Heart left ventricle (tissue), 16 donors: Measurements from ENCODE around the gene DNM3. TPM values are rescaled to one million over a fixed set of nuclear protein-coding genes. Genes with fewer than 3 reads are reported as not detected.

Source experiments
- ATAC-seq, 4 donors: fragments of 200-7000 bp; cut with Tn5 transposase; one replicate each; pipeline ENCODE4 v1.9.1; 2020 to 2022; ENCODE audit warnings: moderate library complexity in 4 of 4, mild to moderate bottlenecking in 3 of 4, moderate number of reproducible peaks in 1 of 4
- DNase-seq, 5 donors: peaks; one replicate each; pipeline ENCODE4 v3.0.0-alpha.2; 2020
- H3K27ac ChIP-seq, 12 donors: fragments of 200-600 bp; sonication (generic) in 4 of 12; one replicate each; pipeline versions ENCODE4 v1.5.0 to v1.8.0; 2016 to 2022; ENCODE audit warnings: mild to moderate bottlenecking in 2 of 12
- H3K27me3 ChIP-seq, 9 donors: fragments of 200-600 bp; sonication (generic) in 2 of 9; one replicate each; pipeline versions ENCODE4 v1.5.1 to v1.8.0; 2016 to 2022; ENCODE audit warnings: mild to moderate bottlenecking in 3 of 9
- H3K36me3 ChIP-seq, 9 donors: fragments of 200-600 bp; sonication (generic) in 2 of 9; one replicate each; pipeline versions ENCODE4 v1.5.0 to v1.8.0; 2018 to 2022; ENCODE audit warnings: mild to moderate bottlenecking in 2 of 9
- H3K4me1 ChIP-seq, 12 donors: fragments of 200-600 bp; sonication (generic) in 4 of 12; one replicate each; pipeline versions ENCODE4 v1.5.0 to v1.8.0; 2016 to 2022; ENCODE audit warnings: mild to moderate bottlenecking in 3 of 12
- H3K4me3 ChIP-seq, 12 donors: fragments of 200-600 bp; sonication (generic) in 4 of 12; one replicate each; pipeline versions ENCODE4 v1.5.0 to v1.8.0; 2017 to 2022; ENCODE audit warnings: mild to moderate bottlenecking in 9 of 12, moderate library complexity in 4 of 12
- H3K9me3 ChIP-seq, 12 donors: fragments of 200-600 bp; sonication (generic) in 4 of 12; one replicate each; pipeline versions ENCODE4 v1.5.0 to v1.8.0; 2016 to 2022; ENCODE audit warnings: mild to moderate bottlenecking in 1 of 12
- POLR2A ChIP-seq, 2 donors: fragments of 450-650 bp; IDR thresholded peaks; one replicate each; pipeline ENCODE4 v1.6.1; 2017; ENCODE audit warnings: antibody characterized with exemption in 2 of 2, mild to moderate bottlenecking in 2 of 2, moderate library complexity in 2 of 2
- WGBS, 4 donors: extraction: QIAGEN DNeasy Blood & Tissue Kit in 2 of 4; methylation state at CpG; one replicate each; pipeline versions ENCODE4 v1.1.5 to v1.1.7; 2013 to 2018; 5-methylcytosine and 5-hydroxymethylcytosine counted together
- intact Hi-C, 10 donors: fragments of 100-400 bp; cut with DNase I; formaldehyde crosslinking; loops; one replicate each; pipeline versions ENCODE4 v1.11.1 to v1.14.2; 2022
- polyA plus RNA-seq, 2 donors: library from polyadenylated mRNA; stranded (reverse); fragments of 200-250 nt; gene quantifications; one replicate each; pipeline ENCODE4 v1.2.3, GENCODE V29; 2013
- total RNA-seq, 9 donors: library from RNA; depleted of rRNA in 2 of 9; stranded (reverse); fragments of >200 nt in 2 of 9; fragmentation: NEBNext Ultra II Directional in 3 of 9; extraction: Animal tissue kit (Norgen Biotek cat#: 25700) in 3 of 9; gene quantifications; one replicate each; pipeline versions ENCODE4 v1.1.0 to v1.2.4, GENCODE V29; 2016 to 2023
- TF ChIP-seq, protein P1 (sequence below), 12 donors: fragments of 200-600 bp; sonication (generic) in 4 of 12; IDR thresholded peaks; one replicate each; pipeline versions ENCODE4 v1.5.0 to v1.8.0; 2018 to 2022; ENCODE audit warnings: antibody characterized with exemption in 12 of 12, mild to moderate bottlenecking in 5 of 12
- donor health status: ischemic (EF 13 %, LVEDD 7.1; RV severe dilation, severe dysfunction).
- donor health status: healthy with polysubstance abuse.
- donor health status: DM: no; HTN: yes; CAD: no.
- donor health status: DM: no; HTN: no; CAD: no.
- donor health status: ischemic (EF 25% LVEDD 6.9; RV normal size, moderate dysfunction).
- donor health status: ischemic (EF 25% LVEDD 5.7; RV mildly dilated, moderate dysfunction).
- donor health status: healthy.
- donor health status: DM: yes; HTN: yes; CAD: no.
- donor health status: ischemic (EF 35%, LVEDD 5.7; RV mildly dilated, moderate dysfunction).
- donor health status: nonischemic (EF 11% LVEDD 7.7; RV severe dilation, severe dysfunction).
- donor health status: DM: yes; HTN: yes; CAD: no.
- donor health status: PGD.
- donor health status: ischemic (EF 29% LVEDD 5.4; RV normal size, mild dysfunction).
- donor health status: nonischemic (EF 23%, LVEDD 6.1; RV moderate dilation, normal function).

Gene DNM3
- total and polyA plus RNA-seq, 11 donors = 0.44 to 3.9 (median 1.9) TPM

DNA sequence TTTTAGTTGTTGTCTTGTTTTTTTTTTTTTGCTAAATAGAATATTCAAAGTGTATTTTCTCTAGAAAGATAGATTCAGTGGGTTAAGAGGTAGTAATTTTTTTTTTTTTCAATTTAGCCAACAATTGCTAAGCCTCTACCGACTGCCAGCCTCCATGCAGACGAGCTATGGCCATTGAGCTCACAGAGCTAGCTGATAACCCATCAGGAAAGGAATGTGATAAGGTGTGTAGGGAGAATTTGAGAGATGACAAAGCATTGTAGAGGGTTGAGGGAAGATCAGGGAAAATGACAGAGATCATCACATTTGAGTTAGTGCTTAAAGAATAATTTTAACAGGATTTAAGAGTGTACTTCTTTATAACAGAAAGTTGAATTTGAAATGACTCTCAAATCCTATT is 30.6 kb downstream of the DNM3 start:
- Histone ChIP-seq H3K4me3 (no peak overlapping the region), H3K4me1 (peaks cover 0 to 13% (median 0%) of the 10 kb centered on the region in 12 donors), H3K36me3 (no peaks in the 10 kb centered on the region), H3K9me3 (no peaks in the 10 kb centered on the region), H3K27me3 (no peaks in the 10 kb centered on the region), H3K27ac (no peak overlapping the region)
- 55 to 73% (median 60%) methylated on average over 2 of the region's 2 CpGs for WGBS, 4 donors
- no peak for DNase-seq
- no peak for ATAC-seq
- TF ChIP-seq, protein P1, sequence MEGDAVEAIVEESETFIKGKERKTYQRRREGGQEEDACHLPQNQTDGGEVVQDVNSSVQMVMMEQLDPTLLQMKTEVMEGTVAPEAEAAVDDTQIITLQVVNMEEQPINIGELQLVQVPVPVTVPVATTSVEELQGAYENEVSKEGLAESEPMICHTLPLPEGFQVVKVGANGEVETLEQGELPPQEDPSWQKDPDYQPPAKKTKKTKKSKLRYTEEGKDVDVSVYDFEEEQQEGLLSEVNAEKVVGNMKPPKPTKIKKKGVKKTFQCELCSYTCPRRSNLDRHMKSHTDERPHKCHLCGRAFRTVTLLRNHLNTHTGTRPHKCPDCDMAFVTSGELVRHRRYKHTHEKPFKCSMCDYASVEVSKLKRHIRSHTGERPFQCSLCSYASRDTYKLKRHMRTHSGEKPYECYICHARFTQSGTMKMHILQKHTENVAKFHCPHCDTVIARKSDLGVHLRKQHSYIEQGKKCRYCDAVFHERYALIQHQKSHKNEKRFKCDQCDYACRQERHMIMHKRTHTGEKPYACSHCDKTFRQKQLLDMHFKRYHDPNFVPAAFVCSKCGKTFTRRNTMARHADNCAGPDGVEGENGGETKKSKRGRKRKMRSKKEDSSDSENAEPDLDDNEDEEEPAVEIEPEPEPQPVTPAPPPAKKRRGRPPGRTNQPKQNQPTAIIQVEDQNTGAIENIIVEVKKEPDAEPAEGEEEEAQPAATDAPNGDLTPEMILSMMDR (IDR thresholded peaks at IDR 0.05) = no peak
- no peak for TF ChIP-seq POLR2A (IDR thresholded peaks at IDR 0.05)
- intact Hi-C loops = no loop called here

DNA sequence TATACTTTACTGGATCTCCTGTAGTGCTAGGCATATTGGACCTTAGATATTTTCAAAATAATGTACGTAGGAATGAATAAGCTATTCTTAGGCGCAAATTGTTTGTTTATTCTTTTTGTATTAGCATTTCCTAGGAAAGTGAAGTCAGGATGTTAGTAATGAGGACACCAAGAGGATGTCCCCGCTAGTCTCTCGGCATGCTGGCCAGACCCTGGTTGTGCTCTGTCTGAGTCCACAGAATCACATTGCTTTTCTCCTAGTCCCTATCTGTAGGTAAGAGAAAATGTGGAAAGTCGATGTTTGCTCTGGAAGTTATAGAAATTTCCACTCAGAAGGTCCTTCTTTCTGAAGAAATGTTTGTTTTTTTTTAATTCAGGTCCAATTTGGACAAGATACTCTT is 31.1 kb downstream of the DNM3 start:
- no peak for DNase-seq
- peaks cover 0 to 13% (median 0%) of the 10 kb centered on the region in 12 donors for H3K4me1 ChIP-seq
- no peak for TF ChIP-seq POLR2A (IDR thresholded peaks at IDR 0.05)
- TF ChIP-seq, protein P1 (IDR thresholded peaks at IDR 0.05) = no peak
- no peaks in the 10 kb centered on the region for H3K36me3 ChIP-seq
- intact Hi-C loops = no loop called here
- no peaks in the 10 kb centered on the region for H3K27me3 ChIP-seq
- H3K4me3 ChIP-seq = no peak overlapping the region
- 57 to 69% (median 64%) methylated on average over 5 of the region's 5 CpGs for WGBS, 4 donors
- H3K27ac ChIP-seq = no peak overlapping the region
- no peak for ATAC-seq
- H3K9me3 ChIP-seq = no peaks in the 10 kb centered on the region

DNA sequence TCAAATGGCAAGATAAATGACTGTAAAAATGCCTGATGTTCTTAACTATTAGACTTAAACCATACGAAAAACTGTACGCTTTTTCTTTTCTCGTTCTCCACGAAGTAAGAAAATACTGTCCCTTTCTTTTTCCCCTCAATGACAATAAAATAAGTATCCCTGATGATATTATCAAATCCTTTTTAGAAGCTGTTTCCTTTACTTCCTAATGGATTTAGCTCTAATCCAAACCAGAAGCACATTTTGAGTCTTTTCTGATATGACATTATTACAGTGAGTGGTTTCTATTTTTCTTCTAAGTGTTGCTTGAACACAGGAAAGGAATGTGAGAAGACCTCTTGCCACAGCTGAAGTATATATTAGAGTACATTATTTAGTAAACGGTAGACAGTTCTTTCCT is 32.4 kb downstream of the DNM3 start:
- H3K36me3 ChIP-seq = no peaks in the 10 kb centered on the region
- no peaks in the 10 kb centered on the region for H3K9me3 ChIP-seq
- H3K4me1 ChIP-seq = peaks cover 0 to 6% (median 0%) of the 10 kb centered on the region in 12 donors
- no peak overlapping the region for H3K27ac ChIP-seq
- ATAC-seq (no peak), DNase-seq (no peak)
- intact Hi-C loops = no loop called here
- H3K4me3 ChIP-seq = no peak overlapping the region
- WGBS, 4 donors = 63 to 74% (median 69%) methylated on average over 5 of the region's 5 CpGs
- H3K27me3 ChIP-seq = no peaks in the 10 kb centered on the region
- TF ChIP-seq, protein P1 (IDR thresholded peaks at IDR 0.05) = no peak
- no peak for TF ChIP-seq POLR2A (IDR thresholded peaks at IDR 0.05)

DNA sequence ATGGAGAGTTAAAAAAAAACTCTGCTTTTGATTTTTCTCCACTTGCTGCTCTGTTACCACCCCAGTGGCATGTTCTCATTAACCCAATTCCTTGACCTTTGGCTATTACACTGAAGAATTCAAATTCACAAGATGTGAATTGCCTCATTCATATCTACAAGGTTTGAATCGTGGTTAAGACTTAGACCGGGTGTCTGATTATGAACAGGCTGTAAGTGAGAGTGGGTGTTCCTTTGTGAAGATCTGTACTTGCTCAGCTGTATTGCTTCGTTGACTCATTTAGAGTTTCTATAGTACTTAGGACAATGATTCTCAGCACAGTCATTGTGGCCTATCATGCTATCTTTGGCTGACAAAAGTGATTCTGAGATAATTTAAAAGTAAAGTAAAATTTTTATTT is 36.4 kb downstream of the DNM3 start:
- no peak for ATAC-seq
- no peaks in the 10 kb centered on the region for H3K9me3 ChIP-seq
- WGBS, 4 donors = 62 to 71% (median 69%) methylated on average over 3 of the region's 3 CpGs
- H3K27ac ChIP-seq = no peak overlapping the region
- no peak for TF ChIP-seq POLR2A (IDR thresholded peaks at IDR 0.05)
- TF ChIP-seq, protein P1 (IDR thresholded peaks at IDR 0.05) = no peak
- H3K4me3 ChIP-seq = no peak overlapping the region
- no peaks in the 10 kb centered on the region for H3K36me3 ChIP-seq
- intact Hi-C loops = no loop called here
- no peak for DNase-seq
- H3K4me1 ChIP-seq = peaks cover 0 to 2% (median 0%) of the 10 kb centered on the region in 12 donors
- no peaks in the 10 kb centered on the region for H3K27me3 ChIP-seq
